GM18517 (cell line): ENCODE results near the gene ANKS4B.
"Not testable (repeated sequence)": the region's sequence is repeated elsewhere in the genome, so short reads cannot be mapped to it uniquely, and the experiment has no call there.

Experiments
- ATAC-seq: cut with Tn5 transposase; IDR thresholded peaks from one replicate; pipeline ENCODE4 v1.9.1; 2021; ENCODE audit warnings: mild to moderate bottlenecking, moderate library complexity; ENCODE audit not compliant: unreplicated experiment

Gene ANKS4B

GRCh38 chr16:21233521-21234150 is at the start of gene ANKS4B:
TSS of gene ANKS4B (plus strand) at chr16:21233699. CDS start at chr16:21233738, 39 bp downstream.
- ATAC-seq, result no peak

GRCh38 chr16:21183995-21184394 is 49.5 kb upstream of the ANKS4B start:
- no peak for ATAC-seq

GRCh38 chr16:21184834-21185233 is 48.7 kb upstream of the ANKS4B start:
- no peak for ATAC-seq

GRCh38 chr16:21185659-21186325 is 47.7 kb upstream of the ANKS4B start:
- ATAC-seq, result no peak

GRCh38 chr16:21186326-21186691 is 47.2 kb upstream of the ANKS4B start:
- no peak for ATAC-seq

GRCh38 chr16:21189311-21189710 is 44.2 kb upstream of the ANKS4B start:
- no peak for ATAC-seq

- no peak for ATAC-seq
Observed at GRCh38 chr16:21190013-21190412, 43.5 kb upstream of the ANKS4B start.

- ATAC-seq, result no peak
Observed at GRCh38 chr16:21190599-21190998, 42.9 kb upstream of the ANKS4B start.

- no peak for ATAC-seq
Observed at GRCh38 chr16:21192991-21193390, 40.5 kb upstream of the ANKS4B start.

GRCh38 chr16:21194771-21195301 is 38.7 kb upstream of the ANKS4B start:
- ATAC-seq, result no peak

- ATAC-seq, result not testable (repeated sequence)
Observed at GRCh38 chr16:21195330-21195729, 38.2 kb upstream of the ANKS4B start.

- no peak for ATAC-seq
Observed at GRCh38 chr16:21197112-21197511, 36.4 kb upstream of the ANKS4B start.

GRCh38 chr16:21197621-21198020 is 35.9 kb upstream of the ANKS4B start:
- ATAC-seq, result no peak

GRCh38 chr16:21199607-21200218 is 33.8 kb upstream of the ANKS4B start:
- ATAC-seq, result no peak

GRCh38 chr16:21203155-21203797 is 30.2 kb upstream of the ANKS4B start:
- no peak for ATAC-seq

- no peak for ATAC-seq
Observed at GRCh38 chr16:21205303-21205702, 28.2 kb upstream of the ANKS4B start.

GRCh38 chr16:21206550-21206949 is 26.9 kb upstream of the ANKS4B start:
- no peak for ATAC-seq

GRCh38 chr16:21208446-21209230 is 24.9 kb upstream of the ANKS4B start:
- ATAC-seq, result no peak

GRCh38 chr16:21211486-21211885 is 22.0 kb upstream of the ANKS4B start, which contains the start of gene ZP2:
TSS of gene ZP2 (minus strand) at chr16:21211574. CDS start at chr16:21211547, 27 bp downstream.
- ATAC-seq, result no peak

- ATAC-seq, result no peak
Observed at GRCh38 chr16:21214086-21214485, 19.4 kb upstream of the ANKS4B start.

GRCh38 chr16:21217121-21217520 is 16.4 kb upstream of the ANKS4B start:
- no peak for ATAC-seq
